Naive thymus-derived CD4-positive, alpha-beta T cell (primary cell): ENCODE data around the gene NEDD4. TPM values are rescaled to one million over a fixed set of nuclear protein-coding genes. Genes with fewer than 3 reads are reported as not detected.

Source experiments
- ATAC-seq: fragments of 150-1000 bp; cut with Tn5 transposase; 2 replicates; pipeline ENCODE4 v1.10.0; 2021; ENCODE audit warnings: mild to moderate bottlenecking, moderate library complexity
- CTCF ChIA-PET: fragments of 350-600 bp; sonication (Branson Sonifier 250); formaldehyde crosslinking; loops from one replicate; lab custom pipeline; 2021; ENCODE audit warnings: antibody characterized with exemption; lab: Charles Lee
- POLR2A ChIA-PET: fragments of 350-600 bp; sonication (Branson Sonifier 250); formaldehyde crosslinking; loops from one replicate; lab custom pipeline; 2021; ENCODE audit warnings: antibody characterized with exemption, inconsistent platforms; lab: Charles Lee
- DNase-seq, 9 donors: peaks; one replicate each; pipeline versions ENCODE4 v3.0.0 to v3.0.0-alpha.2; 2020 to 2022; ENCODE audit warnings: mixed read lengths in 1 of 9
- H3K27ac ChIP-seq: one replicate; pipeline ENCODE4 v1.7.0; 2013; ENCODE audit warnings: mild to moderate bottlenecking, low read depth, low read length, moderate library complexity
- H3K27me3 ChIP-seq, 2 donors: one replicate each; pipeline ENCODE4 v1.7.0; 2013; ENCODE audit warnings: low read length in 2 of 2, mild to moderate bottlenecking in 2 of 2, moderate library complexity in 2 of 2; ENCODE audit not compliant: control insufficient read depth in 2 of 2, insufficient read depth in 2 of 2
- H3K36me3 ChIP-seq, 3 experiments: 1 replicate in 2 of 3; 2 replicates in 1 of 3; pipeline ENCODE4 v1.7.0; 2013; ENCODE audit warnings: low read length in 3 of 3, mild to moderate bottlenecking in 3 of 3, moderate library complexity in 1 of 3; ENCODE audit not compliant: insufficient read depth in 3 of 3, control insufficient read depth in 2 of 3
- H3K4me1 ChIP-seq, 2 donors: one replicate each; pipeline ENCODE4 v1.7.0; 2013; ENCODE audit warnings: low read length in 2 of 2, mild to moderate bottlenecking in 2 of 2, moderate library complexity in 1 of 2; ENCODE audit not compliant: control insufficient read depth in 2 of 2, insufficient read depth in 2 of 2
- H3K4me3 ChIP-seq: 2 replicates; pipeline ENCODE4 v1.7.0; 2013; ENCODE audit warnings: mild to moderate bottlenecking, low read length
- H3K9me3 ChIP-seq, 3 experiments: 1 replicate in 2 of 3; 2 replicates in 1 of 3; pipeline ENCODE4 v1.7.0; 2013; ENCODE audit warnings: low read length in 3 of 3; ENCODE audit not compliant: control insufficient read depth in 2 of 3
- H3K27ac Mint-ChIP-seq, 9 donors: one replicate each; pipeline ENCODE4 v1.8.0; 2020 to 2022; ENCODE audit warnings: mixed read lengths in 9 of 9, mild to moderate bottlenecking in 8 of 9, moderate library complexity in 5 of 9, inconsistent platforms in 2 of 9
- H3K27me3 Mint-ChIP-seq, 5 donors: one replicate each; pipeline ENCODE4 v1.8.0; 2021 to 2022; ENCODE audit warnings: mixed read lengths in 5 of 5, mild to moderate bottlenecking in 1 of 5
- H3K36me3 Mint-ChIP-seq, 5 donors: one replicate each; pipeline ENCODE4 v1.8.0; 2020 to 2022; ENCODE audit warnings: mixed read lengths in 5 of 5, mild to moderate bottlenecking in 3 of 5, inconsistent platforms in 1 of 5
- H3K4me1 Mint-ChIP-seq, 7 donors: one replicate each; pipeline ENCODE4 v1.8.0; 2020 to 2022; ENCODE audit warnings: mixed read lengths in 7 of 7, mild to moderate bottlenecking in 3 of 7, inconsistent platforms in 1 of 7
- H3K4me3 Mint-ChIP-seq, 10 donors: one replicate each; pipeline ENCODE4 v1.8.0; 2020 to 2022; ENCODE audit warnings: mild to moderate bottlenecking in 10 of 10, mixed read lengths in 10 of 10, moderate library complexity in 6 of 10, inconsistent platforms in 2 of 10
- H3K9me3 Mint-ChIP-seq, 11 donors: one replicate each; pipeline ENCODE4 v1.8.0; 2020 to 2022; ENCODE audit warnings: mixed read lengths in 11 of 11, mild to moderate bottlenecking in 4 of 11, inconsistent platforms in 1 of 11, moderate library complexity in 1 of 11
- intact Hi-C, 2 donors: fragments of 100-400 bp; cut with micrococcal nuclease; formaldehyde crosslinking; loops; one replicate each; pipeline ENCODE4 v1.15.1; 2023
- polyA plus RNA-seq, 2 donors: library from polyadenylated mRNA; unstranded; fragments of 300-500 nt; fragmentation: Illumina TruSeq; gene quantifications; one replicate each; pipeline ENCODE4 v1.2.3, GENCODE V29; 2021
- total RNA-seq, 6 experiments: library from RNA in 5 of 6; stranded (reverse) in 5 of 6; gene quantifications; 1 replicate in 5 of 6; 2 replicates in 1 of 6; pipeline ENCODE4 v1.2.3 and lab custom pipeline; 2021 to 2026

Gene NEDD4
- total and polyA plus RNA-seq, 7 experiments from 2014 or later = 1.1 to 15.1 (median 4.3) TPM

DNA sequence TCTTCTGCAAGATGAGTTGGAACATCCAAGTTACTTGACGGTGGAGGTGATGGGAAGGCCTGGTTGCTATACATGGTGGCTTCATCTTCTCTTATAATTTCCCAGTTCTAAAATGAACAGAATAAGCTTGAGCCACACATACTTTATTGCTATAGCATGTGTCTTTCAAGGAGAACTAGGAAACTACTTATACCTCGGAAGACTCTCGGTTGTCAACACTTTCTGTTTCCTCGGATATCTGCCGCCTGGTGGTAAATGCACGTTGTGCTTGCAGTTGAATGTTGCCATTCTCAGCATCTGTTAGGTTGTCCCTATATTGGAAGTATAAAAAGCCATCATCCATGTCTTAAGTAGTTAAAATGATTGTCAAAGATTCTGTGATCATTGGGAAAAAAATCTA is 132.9 kb downstream of the NEDD4 start:
- no peak overlapping the region for H3K4me3 Mint-ChIP-seq
- CTCF ChIA-PET = no interaction called here
- H3K27me3 Mint-ChIP-seq = no peaks in the 10 kb centered on the region

GRCh38 chr15:55859681-55860080 is 133.7 kb downstream of the NEDD4 start:
- Histone ChIP-seq H3K36me3 (no peaks in the 10 kb centered on the region), H3K27ac (no peak overlapping the region), H3K9me3 (no peaks in the 10 kb centered on the region), H3K4me1 (no peaks in the 10 kb centered on the region), H3K4me3 (no peak overlapping the region), H3K27me3 (no peaks in the 10 kb centered on the region)
- no peak overlapping the region for H3K27ac Mint-ChIP-seq
- DNase-seq (no peak), ATAC-seq (no peak)
- no peaks in the 10 kb centered on the region for H3K9me3 Mint-ChIP-seq
- intact Hi-C loops = no loop called here
- POLR2A ChIA-PET = no interaction called here
- H3K36me3 Mint-ChIP-seq = peaks cover 5 to 19% (median 13%) of the 10 kb centered on the region in 5 donors
- no peaks in the 10 kb centered on the region for H3K27me3 Mint-ChIP-seq
- no peaks in the 10 kb centered on the region for H3K4me1 Mint-ChIP-seq
- CTCF ChIA-PET = no interaction called here
- H3K4me3 Mint-ChIP-seq = no peak overlapping the region

More for the DNA sequence above, 132.9 kb downstream of the NEDD4 start:
- no peaks in the 10 kb centered on the region for H3K27me3 ChIP-seq
- Mint-ChIP-seq H3K36me3 (peaks cover 0 to 19% (median 10%) of the 10 kb centered on the region in 5 donors), H3K27ac (no peak overlapping the region), H3K9me3 (no peaks in the 10 kb centered on the region), H3K4me1 (no peaks in the 10 kb centered on the region)
- POLR2A ChIA-PET = no interaction called here
- H3K9me3 ChIP-seq = no peaks in the 10 kb centered on the region
- ATAC-seq (no peak), DNase-seq (no peak)
- no peak overlapping the region for H3K4me3 ChIP-seq
- H3K4me1 ChIP-seq = no peaks in the 10 kb centered on the region
- H3K27ac ChIP-seq = no peak overlapping the region
- intact Hi-C loops = no loop called here
- H3K36me3 ChIP-seq = no peaks in the 10 kb centered on the region

DNA sequence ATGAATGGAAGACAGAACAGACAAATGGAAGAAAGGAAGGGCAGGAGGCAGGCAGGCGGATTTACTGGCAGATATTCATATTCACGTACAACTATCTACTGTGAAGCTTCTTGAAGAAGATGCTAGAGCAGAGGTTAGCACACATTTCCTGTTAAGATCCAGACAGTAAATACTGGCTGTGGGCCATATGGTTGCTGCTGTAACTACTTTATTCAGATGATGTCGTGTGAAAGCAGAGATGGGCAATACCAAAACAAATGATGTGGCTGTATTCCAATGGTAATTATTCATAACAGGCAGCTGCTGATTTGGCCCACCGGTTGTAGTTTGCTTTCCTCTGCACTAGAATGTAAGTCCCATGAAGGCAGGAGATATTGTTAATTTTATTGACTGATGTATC is 134.8 kb downstream of the NEDD4 start:
- H3K36me3 ChIP-seq = no peaks in the 10 kb centered on the region
- ATAC-seq = no peak
- Mint-ChIP-seq H3K4me3 (no peak overlapping the region), H3K27me3 (no peaks in the 10 kb centered on the region), H3K36me3 (peaks cover 5 to 19% (median 13%) of the 10 kb centered on the region in 5 donors), H3K4me1 (no peaks in the 10 kb centered on the region), H3K9me3 (no peaks in the 10 kb centered on the region), H3K27ac (no peak overlapping the region)
- intact Hi-C loops = no loop called here
- CTCF ChIA-PET = no interaction called here
- DNase-seq = no peak
- H3K9me3 ChIP-seq = no peaks in the 10 kb centered on the region
- POLR2A ChIA-PET = no interaction called here
- H3K27ac ChIP-seq = no peak overlapping the region
- H3K4me3 ChIP-seq = no peak overlapping the region
- no peaks in the 10 kb centered on the region for H3K27me3 ChIP-seq
- H3K4me1 ChIP-seq = no peaks in the 10 kb centered on the region

DNA sequence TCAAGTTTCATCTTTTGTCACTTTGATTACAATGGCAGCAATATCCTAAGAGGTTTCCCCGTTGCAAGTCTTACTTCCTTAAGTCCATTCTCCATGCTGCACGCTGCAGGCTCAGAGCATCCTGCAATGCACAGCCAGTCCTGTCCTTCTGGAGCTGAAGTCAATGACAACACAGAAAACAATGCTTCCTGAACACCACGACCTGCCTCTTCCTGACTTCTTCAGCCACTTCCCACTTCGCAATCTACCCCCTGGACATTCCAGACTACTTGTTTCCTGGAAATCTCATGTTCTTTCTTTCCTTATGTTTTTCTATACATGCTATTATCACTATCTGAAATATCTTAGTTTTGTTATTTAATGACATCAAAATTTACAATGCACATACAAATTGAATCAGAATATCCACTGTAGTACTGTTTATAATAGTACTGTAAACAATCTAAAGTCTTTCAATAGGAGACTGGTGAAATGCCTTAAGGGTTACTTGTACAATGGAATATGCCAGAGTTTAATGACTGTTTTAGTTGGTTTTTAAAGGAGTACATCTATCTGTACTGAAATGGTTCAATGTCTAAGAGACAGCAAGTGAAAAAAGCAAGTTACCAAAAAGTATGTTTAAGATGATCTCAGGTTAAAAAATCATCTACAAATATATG is 136.8 kb downstream of the NEDD4 start:
- Histone ChIP-seq H3K27ac (no peak overlapping the region), H3K9me3 (no peaks in the 10 kb centered on the region), H3K36me3 (no peaks in the 10 kb centered on the region), H3K27me3 (no peaks in the 10 kb centered on the region), H3K4me3 (no peak overlapping the region), H3K4me1 (no peaks in the 10 kb centered on the region)
- ChIA-PET POLR2A (no interaction called here), CTCF (no interaction called here)
- Mint-ChIP-seq H3K36me3 (peaks cover 7 to 19% (median 12%) of the 10 kb centered on the region in 5 donors), H3K27ac (peak overlapping the region in 2 of 9 donors; percentile 18 to 67), H3K27me3 (no peaks in the 10 kb centered on the region), H3K4me1 (no peaks in the 10 kb centered on the region), H3K4me3 (no peak overlapping the region), H3K9me3 (no peaks in the 10 kb centered on the region)
- intact Hi-C loops = no loop called here
- ATAC-seq (no peak), DNase-seq (no peak)

DNA sequence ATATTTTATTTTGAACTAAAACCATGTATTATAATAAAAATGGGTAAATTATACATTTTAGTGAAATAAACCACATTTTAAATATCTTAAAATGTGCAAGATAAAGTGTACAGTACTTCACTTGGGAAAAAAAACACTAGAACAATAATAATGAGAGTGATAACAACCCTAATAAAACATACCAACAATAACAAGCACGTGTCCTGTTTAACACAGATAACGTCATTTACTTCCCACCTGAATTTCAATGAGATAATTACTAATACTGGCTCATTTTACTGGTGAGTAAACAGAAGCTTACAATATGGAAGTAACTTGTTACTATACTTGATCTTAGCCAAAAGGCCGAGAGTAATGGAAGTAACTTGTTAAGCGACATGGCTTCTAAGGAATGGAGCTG is 140.3 kb downstream of the NEDD4 start:
- no peaks in the 10 kb centered on the region for H3K9me3 ChIP-seq
- no peaks in the 10 kb centered on the region for H3K27me3 ChIP-seq
- ChIA-PET POLR2A (interaction anchor here (0.7 kb wide), 1 partner anchor 10 kb away, joined by 3 read pairs; no protein-coding TSS in a partner anchor), CTCF (no interaction called here)
- peaks cover 2 to 13% (median 7%) of the 10 kb centered on the region in 5 donors for H3K36me3 Mint-ChIP-seq
- no peak overlapping the region for H3K4me3 ChIP-seq
- no peaks in the 10 kb centered on the region for H3K4me1 ChIP-seq
- ATAC-seq (no peak), DNase-seq (no peak)
- no peaks in the 10 kb centered on the region for H3K4me1 Mint-ChIP-seq
- no peak overlapping the region for H3K27ac ChIP-seq
- intact Hi-C loops = no loop called here
- no peaks in the 10 kb centered on the region for H3K9me3 Mint-ChIP-seq
- H3K36me3 ChIP-seq = no peaks in the 10 kb centered on the region
- H3K27me3 Mint-ChIP-seq = no peaks in the 10 kb centered on the region
- H3K4me3 Mint-ChIP-seq = no peak overlapping the region
- H3K27ac Mint-ChIP-seq = no peak overlapping the region

DNA sequence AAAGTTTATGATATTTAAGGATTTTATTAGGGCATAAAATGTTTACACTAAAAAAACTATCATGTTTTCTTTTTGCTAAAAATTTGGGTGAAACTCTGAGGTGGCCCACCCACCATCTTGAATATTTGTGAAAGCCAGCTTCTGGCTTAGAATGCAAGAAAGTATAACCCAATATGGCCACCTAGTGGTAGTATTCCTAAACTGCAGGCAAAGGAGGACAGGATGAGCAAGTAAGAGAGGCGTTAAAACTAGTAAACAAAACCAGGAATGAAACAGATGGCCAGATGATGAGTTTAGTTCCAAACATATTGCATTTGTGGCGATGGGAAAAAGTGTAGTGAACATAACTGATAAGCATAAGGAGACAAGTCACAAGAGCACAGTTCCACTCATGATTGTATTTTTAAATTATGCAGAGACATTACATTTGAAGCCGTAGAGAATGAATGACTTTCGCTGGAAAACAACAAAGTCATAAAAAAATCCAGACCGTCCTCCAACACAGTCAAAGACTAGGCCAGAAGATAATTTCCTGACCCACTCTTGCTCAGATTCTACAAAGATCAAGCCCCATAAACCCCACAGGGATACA is 147.2 kb downstream of the NEDD4 start:
- Mint-ChIP-seq H3K9me3 (peaks cover 0 to 7% (median 2%) of the 10 kb centered on the region in 11 donors), H3K4me3 (no peak overlapping the region), H3K4me1 (peaks cover 0 to 3% (median 0%) of the 10 kb centered on the region in 7 donors), H3K27ac (no peak overlapping the region), H3K27me3 (no peaks in the 10 kb centered on the region), H3K36me3 (peaks cover 12 to 19% (median 15%) of the 10 kb centered on the region in 5 donors)
- POLR2A ChIA-PET = no interaction called here
- peak in 8 of 9 donors; percentile 19 to 65 (median 52) for DNase-seq
- Histone ChIP-seq H3K27ac (no peak overlapping the region), H3K27me3 (no peaks in the 10 kb centered on the region), H3K4me3 (no peak overlapping the region), H3K9me3 (no peaks in the 10 kb centered on the region), H3K36me3 (no peaks in the 10 kb centered on the region), H3K4me1 (no peaks in the 10 kb centered on the region)
- intact Hi-C loops = loop anchor here (1.0 to 5.0 kb wide), 4 partner anchors 57 to 401 kb away; no protein-coding TSS in a partner anchor
- CTCF ChIA-PET = interaction anchor here (0.6 to 1.6 kb wide), 5 partner anchors 175 to 415 kb away, joined by 3 to 6 read pairs (median 6); no protein-coding TSS in a partner anchor
- ATAC-seq = peak; percentile 75
